HS-5 (cell line): ENCODE results near the gene NDUFA5.

Experiments
- DNase-seq: peaks from one replicate; pipeline ENCODE4 v3.0.0-alpha.2; 2012; ENCODE audit warnings: low read depth

Gene NDUFA5

DNA sequence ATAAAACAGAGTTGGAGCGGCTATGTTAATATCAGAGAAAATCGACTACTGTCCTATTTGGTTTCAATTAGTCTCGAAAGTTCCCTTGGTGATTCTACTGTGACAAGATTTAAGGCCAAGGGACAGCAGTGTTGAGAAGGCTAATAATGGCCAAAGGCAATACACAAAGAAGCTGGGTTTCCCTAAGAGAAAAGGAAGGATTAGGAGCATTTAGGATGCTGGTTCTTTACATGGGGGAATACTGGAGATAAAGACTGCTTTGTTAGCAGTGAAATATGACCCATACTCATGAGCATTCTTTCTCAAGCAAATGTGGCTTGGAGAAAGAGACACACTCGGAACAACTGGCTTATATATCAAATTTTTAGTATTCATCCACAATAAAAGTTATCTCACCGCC is 55.4 kb downstream of the NDUFA5 start:
- no peak for DNase-seq

DNA sequence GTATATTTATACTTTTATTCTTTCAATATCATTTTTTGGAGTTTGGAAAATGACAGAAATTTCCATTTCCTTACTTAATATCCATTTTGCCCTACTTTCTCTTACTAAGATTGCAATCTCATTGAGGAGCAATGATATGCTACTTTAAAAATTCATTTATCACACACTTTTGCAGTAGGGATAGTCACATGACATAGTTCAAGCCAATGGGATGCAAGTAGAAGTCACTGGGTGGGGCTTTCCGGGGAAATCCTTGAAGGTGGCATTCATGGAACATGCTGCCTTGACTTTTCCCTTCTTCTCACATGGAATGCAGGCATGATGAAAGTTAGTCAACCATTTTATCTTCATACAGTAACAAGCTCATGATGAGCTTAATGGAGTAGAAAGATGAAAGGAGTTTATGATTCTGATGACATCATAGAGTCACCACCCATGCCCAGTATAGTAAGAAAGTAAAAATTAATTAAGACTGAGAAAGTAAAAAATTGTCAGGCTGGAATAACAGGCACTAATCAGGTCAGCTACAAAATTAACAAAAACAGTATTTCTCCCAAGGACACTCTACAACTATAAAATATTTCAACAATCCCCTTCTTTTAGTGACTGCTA is 56.6 kb downstream of the NDUFA5 start:
- no peak for DNase-seq

DNA sequence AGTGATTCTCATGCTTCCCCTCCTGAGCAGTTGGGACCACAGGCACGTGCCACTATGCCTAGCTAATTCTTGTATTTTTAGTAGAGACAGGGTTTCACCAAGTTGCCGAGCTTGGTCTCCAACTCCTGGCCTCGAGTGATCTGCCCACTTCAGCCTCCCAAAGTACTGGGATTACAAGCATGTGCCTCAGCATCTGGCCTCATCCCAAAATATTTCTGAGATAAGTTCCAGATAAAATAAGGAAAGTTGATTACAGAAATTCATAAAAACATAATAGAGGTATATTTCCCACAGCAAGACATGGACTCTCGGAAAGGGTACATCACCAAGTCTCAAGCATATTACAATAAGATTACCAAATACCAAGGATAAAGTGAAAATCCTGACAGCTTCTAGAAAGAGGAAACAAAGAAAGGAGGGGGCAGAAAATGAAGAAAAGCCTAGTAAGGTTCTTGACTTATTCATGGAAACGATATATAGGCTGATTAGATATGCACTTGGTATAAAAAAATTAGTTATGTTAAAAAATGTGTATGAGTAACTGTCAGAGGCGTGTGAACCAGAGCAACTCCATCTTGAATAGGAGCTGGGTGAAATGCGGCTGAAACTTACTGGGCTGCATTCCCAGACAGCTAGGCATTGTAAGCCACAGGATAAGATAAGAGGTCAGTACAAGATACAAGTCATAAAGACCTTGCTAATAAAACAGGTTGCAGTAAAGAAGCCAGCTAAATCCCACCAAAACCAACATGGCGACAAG is 58.2 kb downstream of the NDUFA5 start:
- DNase-seq: no peak

- no peak for DNase-seq
These were observed 59.0 kb downstream of the NDUFA5 start for GRCh38 chr7:123498601-123499000.

GRCh38 chr7:123498031-123498430 is 59.6 kb downstream of the NDUFA5 start:
- no peak for DNase-seq

DNA sequence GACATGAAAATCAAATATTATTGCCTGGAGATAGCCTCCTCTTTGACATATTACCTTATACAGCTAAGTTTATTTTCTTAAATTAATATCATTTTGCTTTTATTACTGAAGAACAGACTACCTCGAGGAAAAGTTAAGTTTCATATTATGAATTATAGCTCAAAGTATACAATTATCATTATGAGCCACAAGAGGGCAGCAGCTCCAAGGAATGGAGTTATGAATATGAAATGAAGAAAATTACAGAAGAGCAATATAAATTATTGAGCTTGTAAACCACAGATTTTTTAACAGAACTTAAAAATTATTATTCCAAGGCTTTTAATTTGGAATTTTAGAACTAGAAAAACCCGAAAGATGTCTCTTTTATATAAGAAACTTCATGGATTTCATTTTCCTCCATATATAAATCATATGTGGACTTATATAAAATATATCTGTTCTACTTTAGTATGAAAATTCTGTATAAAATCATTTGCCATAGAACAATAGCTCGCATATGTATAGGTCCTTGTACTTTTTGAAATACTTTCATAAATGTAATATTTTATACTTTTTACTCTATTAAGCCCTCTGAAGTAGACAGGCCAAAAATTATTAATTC is 63.3 kb downstream of the NDUFA5 start:
- DNase-seq: peak; percentile 10

GRCh38 chr7:123492485-123492884 is 65.1 kb downstream of the NDUFA5 start:
- no peak for DNase-seq
